ENCODE results near the gene TRMT1.
A peak's percentile ranks its signal among the peaks of the same experiment; 100 is the strongest.

Gene TRMT1

DNA sequence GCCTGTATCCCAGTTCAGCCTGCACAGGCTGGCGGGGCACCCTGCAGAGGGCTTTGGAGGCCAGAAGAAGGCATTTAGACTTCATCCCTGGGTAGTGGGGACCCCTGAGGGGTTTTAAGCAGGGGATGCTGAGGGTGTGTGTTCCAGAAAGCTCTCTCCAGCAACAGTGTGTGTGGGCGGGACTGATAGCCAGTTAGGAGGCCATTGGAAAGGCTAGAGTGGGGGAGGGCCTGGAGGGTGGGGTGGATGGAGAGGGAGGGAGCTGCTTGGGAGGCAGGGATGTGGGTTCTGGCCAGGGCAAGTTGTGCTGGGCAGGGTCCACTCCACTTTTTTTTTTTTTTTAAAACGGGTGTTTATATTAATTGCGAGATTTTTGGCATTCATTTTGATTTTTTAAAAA, 42.2 kb downstream of the TRMT1 start:
- DNase-seq (ENCODE audit: extremely low read depth in 1 of 2, low read depth in 1 of 2): no peak

DNA sequence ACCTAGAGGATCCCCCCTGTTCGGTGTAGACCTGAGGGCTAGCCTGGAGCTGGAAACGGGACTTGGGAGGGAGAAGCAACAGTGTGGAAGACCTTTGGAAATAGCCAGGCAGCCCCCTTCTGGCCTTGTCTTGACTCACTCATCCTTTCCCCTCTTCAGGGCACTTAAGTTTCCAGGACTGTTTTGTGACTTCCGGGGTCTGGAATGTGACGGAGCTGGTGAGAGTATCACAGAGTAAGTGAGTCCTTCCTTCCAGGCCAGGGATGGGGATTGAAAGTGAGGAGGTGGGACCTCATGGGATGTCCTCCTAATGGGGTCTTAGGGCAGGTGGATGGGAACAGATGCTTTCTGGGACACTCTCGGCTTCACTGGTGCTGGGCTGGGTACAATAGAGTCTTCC, 43.3 kb downstream of the TRMT1 start:
- DNase-seq (ENCODE audit: extremely low read depth in 1 of 2, low read depth in 1 of 2): no peak

DNA sequence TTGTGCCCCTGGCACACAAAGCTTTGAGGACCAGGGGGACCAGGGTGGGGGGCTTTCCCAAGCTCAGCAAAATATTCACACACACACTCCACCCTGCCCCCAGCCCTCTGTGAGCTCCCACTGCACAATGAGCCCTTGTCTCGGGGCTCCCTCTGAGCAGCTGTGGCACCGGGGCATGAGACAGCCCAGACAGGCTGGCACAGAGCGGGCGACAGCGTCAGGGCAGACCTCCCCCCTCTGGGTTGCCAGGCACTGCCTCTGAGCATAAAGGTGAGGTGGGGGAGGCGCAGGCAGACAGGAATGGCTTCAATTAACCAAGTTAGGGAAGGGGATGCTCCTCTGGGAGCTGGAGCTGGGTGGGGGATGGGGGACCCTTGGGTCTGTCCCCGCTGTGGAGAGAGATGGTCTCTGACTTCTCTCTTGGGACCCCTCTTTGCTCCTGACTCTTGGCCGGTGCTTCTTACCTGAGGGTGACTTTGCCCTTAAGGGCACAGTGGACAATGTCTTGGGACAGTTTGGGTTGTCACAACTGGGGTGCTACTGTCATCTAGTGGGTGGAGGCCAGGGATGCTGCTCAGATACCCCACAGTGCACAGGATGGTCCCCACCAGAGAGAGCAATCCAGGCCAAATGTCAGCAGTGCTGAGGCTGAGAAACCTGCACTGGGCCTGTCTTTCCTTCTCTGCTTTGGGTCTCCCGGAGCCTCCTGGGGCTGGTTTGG, 44.2 kb downstream of the TRMT1 start:
- no peak for DNase-seq (ENCODE audit: extremely low read depth in 1 of 2, low read depth in 1 of 2)

DNA sequence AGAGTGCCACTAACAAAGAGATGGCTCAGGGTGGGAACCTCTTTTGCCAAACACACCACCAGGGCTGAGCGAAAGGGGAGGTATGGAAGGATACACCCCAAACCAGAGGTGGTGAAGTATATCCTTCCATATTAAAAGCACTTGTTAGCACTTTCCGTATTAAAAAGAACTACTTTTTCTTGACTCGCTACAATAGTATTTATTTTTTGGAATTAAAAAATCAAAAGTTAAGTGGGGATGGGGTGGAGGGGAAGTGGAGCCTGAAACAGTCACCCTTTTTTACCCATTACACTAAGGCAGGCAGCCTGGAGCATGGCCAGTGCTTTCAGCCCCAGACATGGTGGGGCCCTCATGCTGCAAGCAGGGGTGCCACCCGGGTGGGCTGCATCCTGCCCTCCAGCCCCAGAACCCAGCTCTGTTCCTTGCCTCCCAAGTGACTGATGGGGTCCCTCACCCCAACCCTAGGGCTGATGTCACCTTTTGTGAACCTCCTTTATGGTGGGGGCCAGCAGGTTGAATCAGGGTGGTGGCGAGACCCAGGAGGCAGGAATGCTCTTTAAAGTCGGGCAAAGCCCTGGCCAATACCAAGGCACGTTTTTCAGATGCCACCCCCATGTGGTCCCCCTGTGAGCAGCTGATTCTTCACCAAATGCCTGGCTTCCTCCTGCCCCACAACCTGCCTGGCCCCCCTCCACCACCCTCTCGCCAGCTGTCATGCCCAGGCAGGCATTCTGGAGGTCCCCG, 44.9 kb downstream of the TRMT1 start:
- DNase-seq (ENCODE audit: extremely low read depth in 1 of 2, low read depth in 1 of 2): no peak

DNA sequence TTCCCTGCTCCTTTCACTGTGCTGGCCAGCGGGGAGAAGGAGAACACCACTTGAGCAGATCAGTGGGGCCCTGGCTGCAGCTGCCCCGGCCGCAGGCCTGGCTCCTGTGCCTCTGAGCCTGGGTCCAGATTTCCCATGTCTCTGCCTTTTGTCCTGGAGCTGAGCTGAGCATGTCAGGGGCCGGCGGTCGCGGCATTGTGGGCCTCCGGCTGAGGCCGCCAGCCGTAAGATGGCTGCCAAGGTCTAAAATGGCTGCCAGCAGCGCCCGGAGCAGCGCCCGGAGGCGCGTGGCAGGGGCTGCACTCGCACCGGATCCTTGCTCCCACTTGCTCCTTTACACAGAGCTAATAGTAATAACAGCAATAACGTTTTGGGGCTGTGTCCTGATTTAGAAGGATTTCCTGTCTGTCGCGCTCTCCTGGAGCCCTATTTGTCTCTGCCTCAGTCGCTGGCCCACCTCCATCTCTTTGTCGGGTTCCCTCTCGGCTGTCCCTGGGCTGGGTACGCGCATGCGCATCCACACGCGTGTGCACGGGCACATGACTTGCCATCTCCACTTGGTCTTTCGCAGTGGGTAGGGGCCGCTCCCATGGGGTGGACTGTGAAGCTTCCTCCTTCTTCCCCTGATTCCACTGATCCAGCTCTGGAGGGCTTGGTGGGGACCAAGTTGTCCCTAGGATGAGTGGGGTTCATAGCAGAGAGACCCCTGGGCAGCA, 46.0 kb downstream of the TRMT1 start:
- DNase-seq (ENCODE audit: extremely low read depth in 1 of 2, low read depth in 1 of 2): no peak

DNA sequence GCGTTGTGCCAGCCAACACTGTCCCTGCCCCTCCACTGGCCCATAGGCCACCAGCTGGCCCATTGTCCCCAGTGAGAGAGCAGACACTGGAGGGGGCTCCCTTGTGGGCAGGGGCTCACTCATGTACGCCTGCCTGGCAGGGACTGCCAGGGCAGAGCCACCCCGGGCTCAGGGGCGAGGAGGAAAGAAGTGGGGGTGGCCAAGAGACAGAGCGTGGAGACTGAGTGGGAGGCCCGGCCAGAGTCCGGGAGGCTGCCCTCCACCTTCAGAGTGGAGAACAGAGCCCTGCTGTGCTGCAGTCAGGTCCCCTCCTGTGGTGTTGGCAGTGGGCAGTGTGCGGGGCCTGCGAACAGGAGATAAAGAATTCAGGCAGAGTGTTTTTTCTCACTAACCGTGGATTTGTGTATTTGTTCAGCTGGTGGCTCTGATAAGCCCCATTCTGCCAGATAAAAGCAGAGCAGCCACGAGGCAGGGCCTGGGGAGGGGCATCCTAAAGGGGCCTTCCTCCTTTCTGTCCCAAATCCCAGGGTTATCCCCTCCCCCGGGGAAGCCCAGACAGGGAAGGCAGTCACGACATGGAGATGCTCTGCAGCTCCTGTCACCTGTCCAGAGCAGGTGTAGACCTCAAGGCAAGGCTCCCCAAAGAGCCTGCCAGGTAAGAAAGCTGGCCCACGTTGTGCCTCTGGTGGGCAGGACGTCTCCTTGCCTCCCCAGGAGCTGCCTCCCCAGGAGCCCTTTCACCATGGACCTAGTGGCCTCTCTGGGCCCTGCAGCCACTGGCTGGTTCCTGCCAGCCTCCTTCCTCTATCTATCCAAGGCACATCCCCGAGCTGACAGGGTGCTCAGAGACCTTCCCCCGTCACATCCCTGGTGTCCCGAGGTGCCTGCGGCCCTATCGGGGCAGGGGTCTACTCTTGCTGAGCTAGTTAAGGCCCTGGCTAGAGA, 46.9 kb downstream of the TRMT1 start:
- no peak for DNase-seq (ENCODE audit: extremely low read depth in 1 of 2, low read depth in 1 of 2)

DNA sequence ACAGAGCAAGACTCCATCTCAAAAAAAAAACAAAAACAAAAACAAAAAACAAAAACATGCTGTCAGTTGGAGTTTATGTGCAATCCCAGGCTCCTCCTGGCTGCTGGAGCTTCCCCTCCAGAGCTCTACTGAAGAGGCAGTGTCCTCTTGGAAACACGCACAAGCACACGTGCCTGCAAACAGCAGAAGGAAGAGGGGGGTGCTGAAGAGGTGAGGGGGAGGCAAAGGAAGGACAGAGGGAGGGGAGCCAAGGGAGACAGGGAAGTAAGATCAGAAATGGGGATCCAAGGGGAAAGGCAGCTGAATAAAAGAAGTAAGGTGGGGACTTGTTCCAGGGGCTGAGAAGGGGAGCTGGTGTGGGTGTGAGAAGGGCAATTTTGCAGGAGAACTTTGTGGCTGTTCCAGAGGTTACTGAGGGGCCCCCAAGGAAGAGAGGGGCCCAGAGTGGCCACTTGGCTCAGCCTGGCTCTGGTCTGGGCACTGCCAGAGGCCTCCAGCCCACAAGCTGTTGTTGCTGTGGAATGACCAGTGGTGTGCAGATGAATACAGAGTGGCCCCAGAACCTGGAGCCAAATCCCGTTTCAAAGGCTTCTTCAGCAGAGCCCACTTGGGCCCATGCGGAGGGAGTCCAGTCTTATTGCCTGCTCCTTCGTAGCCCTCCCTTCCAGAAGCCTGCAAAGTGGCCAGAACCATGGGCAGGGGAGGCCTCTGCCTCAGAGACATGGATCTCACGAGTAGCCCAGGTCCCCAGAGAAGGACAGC, 48.3 kb downstream of the TRMT1 start:
- no peak for DNase-seq (ENCODE audit: extremely low read depth in 1 of 2, low read depth in 1 of 2)

DNA sequence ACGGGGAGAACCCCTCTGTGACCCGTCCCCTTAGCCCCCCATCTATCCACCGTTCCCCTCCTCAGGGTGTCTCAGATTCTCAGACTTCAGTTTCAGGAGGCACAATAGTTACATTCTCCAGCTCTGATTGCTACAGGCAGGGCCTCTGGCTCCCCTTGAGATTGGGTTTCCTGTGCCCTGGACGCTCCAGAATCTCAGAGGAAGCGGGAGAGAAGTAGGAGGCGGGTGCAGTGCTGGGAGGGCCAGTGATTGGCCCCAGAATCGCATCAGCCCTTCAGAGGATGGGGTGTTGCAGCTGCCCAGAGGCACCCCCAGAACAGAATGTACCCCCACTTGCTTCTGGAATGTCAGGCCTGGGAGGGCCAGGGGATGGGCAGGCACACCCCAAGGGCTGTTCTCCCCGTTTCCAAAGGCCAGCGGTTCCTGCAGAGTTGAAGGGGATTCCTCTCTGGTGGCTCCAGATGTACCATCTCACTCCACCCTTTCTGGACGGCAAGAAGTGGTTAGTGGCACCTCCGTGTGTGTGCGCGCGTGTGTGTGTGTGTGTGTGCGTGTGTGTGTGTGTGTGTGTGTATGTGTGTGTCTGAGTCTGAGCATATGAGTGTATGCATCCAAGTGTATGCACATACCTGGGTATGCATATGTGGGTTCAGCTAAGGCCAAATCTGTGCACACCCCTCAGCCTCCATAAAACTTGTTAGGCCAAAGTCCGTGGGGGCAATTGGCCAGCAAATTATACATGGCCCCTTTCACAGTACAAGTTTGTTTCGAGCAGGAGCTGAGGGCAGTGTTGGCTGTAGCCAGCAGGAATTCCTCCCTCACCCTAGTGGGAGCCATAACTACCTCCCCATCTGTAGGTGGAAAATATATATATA, 49.4 kb downstream of the TRMT1 start:
- DNase-seq (ENCODE audit: extremely low read depth in 1 of 2, low read depth in 1 of 2): no peak

DNA sequence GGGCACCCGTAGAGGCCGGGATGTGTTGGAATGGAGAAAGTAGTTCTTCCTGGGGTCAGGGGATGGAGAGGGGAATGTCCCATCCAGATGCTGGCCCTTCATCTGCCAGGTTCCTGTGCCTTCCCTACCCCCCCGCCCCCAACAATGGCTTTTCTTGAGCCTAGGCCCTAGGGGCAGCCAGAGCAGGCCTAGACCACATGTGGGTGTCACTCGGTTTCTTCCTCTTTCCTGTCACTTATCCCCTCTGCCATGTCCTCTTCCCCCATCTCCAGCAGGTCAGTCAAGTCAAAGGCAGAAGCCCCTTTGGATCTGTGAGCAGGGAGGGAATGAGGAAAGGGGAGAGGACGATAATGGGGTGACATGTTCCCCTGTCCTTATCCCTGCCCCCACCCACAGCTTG, 50.3 kb downstream of the TRMT1 start:
- DNase-seq (ENCODE audit: extremely low read depth in 1 of 2, low read depth in 1 of 2): no peak

DNA sequence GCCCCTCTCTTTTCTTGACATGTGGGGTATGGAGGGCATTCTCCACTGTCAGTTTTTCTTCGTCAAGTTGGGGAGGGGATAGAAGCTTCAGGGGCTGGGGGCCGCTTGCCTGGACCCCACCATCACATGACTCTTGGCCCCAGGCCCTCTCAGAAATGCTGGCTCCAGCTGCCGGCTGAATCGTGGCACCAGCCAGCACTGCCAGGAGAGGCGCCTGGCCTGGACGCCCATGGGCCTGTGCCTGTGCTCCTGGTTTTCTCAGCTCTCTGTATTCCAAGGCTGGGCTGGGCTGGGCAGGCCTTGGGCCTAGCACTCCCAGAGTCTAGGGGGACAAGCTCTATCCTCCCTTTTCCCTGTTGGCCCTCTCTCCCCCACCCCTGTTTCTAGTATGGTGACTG, 52.4 kb downstream of the TRMT1 start:
- DNase-seq (ENCODE audit: extremely low read depth in 1 of 2, low read depth in 1 of 2): no peak

DNA sequence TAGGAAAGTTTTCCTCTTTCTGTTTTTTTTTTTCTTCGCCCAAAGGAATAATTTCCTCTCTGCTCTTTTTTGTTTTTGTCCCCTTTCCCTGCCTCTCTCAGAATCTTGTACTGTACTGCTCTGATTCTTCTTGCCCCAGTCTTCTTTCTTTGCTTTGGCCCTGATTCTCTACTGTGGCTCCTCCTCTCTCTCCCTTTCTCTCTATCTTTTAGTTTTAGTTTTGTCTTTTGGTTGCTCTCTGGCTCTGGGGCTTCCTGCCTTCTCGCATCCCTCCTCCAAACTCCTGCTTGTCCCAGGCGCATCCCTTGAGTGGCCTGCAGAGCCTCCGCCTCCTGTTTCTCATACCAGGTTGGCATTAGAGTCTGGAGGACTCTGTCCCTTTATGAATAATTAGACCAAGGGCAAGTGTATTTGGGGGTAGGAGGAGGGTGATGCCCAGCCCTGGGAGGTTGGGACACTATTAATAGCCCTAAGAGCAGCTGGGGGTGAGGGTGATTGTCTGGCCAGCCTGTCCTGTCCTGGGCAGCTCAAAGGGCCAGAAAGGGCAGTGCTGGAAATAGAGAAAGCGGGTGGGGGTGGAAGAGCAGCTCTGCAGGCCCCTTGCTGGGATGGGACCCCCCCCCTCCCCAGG, 53.0 kb downstream of the TRMT1 start:
- DNase-seq (ENCODE audit: extremely low read depth in 1 of 2, low read depth in 1 of 2): no peak

DNA sequence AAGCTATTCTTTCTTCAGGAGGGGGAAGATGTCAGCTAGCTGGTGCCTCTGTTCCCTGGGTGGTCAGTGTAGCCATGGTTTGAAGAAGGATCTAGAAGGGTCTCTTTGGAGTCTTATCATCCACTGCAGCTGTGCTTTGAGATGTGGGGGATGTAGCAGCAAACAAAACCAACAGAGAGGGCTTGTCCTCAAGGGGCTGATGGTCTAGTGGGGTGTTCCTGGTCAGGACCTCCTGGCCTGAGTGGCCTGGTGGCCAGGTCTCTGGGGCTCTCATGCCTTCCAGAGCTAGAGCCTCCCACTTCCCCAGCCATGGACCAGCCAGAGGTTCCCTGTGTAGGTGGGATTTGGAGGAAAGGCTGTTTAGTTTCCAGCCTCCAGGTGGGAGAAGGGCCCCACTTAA, 54.2 kb downstream of the TRMT1 start:
- no peak for DNase-seq (ENCODE audit: extremely low read depth in 1 of 2, low read depth in 1 of 2)

DNA sequence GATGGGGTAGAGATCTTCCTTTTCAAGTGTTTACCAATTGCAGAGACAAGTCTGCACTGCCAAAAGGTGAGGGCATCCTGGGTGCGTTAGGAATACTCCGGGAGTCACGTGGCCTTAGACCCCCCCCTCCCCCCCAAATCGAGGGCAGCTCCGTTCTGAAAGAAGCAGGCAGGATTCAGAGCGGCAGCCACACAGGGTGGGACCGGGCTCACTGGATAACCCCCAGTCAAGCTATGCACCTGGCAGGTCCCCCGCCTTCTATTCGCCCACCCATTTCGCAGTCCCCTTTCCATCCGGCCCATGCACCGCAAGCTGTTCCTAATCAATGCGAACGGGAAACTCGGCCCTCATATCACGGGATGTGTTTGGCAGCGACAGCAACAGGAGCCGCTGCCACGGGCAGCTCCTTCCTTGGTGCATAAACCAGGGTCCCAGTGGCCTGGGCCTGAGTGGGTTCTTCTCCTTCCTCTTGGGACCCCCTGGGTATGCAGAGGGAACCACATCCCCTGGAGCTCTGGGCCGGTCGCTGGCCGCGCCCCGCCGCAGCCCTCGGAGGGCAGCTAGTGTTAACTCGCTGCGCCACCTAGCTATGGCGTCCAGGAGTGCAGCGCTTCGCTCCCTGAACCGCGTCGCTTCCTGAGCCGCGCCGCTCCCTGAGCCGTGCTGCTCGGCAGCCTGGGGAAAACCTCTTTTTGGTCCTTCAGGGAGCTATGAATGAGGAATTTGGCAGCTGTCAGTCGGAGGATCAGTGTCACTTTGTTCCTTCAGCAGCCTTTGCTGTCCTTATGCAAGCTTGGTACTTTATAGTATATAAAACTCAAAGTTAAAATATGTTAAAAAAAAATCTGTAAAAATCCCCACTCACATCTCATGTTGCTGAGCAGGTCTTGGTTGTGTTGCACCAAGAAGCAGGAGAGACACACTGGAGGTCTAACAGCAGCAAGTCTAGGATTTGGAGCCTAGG, 55.3 kb downstream of the TRMT1 start:
- peak; percentile 45 to 51 for DNase-seq (ENCODE audit: extremely low read depth in 1 of 2, low read depth in 1 of 2)

DNA sequence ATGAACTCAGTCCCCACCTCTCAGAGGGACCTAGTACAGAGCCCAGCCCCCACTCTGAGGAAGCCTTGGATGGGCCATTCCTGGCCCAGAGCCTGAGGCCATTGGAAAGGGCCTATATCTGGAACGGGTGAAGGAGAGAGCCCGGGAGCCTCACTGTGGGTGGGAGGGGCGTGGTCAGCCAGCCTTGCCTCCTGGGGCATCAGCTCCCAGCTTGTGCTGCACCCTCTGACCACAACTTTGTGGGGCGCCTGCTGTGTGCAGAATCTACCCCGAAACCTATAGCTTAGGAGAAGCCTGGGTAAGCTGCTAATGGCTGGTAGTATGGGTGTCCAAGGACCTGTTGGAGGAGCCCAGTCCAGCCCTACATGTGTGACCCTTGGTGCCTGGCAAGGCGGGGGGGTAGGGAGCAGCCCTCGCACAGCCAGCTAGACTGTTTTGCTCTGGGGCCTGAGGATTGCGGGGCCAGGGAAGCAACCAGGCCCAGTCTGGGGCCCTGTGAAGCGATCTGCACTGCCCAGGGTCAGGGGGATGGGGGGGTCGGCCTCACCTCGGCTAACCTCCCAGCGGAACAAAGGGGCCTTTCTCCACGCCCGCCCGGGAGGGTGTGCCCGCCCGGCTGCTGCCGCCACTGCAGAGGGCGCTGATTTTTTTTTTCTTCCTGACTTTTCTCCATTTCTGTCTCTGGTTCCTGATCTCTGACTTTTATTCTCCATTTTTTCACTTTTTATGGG, 56.1 kb downstream of the TRMT1 start:
- no peak for DNase-seq (ENCODE audit: extremely low read depth in 1 of 2, low read depth in 1 of 2)

DNA sequence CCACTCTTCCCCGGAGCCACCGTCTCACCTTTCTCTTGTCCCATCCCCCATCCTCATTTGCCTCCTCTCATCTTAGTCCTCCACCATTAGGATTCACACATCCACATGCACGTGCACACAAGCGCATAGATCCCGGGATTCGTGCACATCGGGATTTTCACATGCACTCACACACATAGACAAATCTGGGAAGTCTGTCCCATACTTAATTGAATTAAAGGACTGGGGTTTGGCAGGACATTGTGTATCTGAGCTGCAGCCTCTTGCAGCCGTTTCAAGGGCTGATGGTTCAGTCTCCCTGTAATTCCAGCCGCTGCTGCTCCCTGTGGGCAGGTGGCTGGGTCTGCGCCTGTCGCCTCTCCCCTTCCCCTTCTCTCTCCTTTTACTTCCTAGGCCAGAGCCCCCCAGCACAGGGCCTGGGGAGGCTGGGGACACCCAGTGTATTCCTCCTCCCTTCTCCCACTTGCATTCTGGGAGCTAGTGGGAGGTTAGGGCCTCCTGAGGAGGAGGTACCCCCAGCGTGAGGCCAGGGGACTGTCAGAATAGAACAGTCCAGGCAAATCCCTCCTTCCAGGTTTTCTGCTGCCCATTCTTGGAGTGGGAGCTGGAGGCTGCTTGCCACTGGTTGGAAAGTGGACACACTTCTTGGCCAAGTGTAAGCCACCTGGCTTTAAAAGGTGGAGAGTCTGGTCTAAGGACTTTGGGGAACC, 57.4 kb downstream of the TRMT1 start:
- DNase-seq (ENCODE audit: extremely low read depth in 1 of 2, low read depth in 1 of 2): no peak

DNA sequence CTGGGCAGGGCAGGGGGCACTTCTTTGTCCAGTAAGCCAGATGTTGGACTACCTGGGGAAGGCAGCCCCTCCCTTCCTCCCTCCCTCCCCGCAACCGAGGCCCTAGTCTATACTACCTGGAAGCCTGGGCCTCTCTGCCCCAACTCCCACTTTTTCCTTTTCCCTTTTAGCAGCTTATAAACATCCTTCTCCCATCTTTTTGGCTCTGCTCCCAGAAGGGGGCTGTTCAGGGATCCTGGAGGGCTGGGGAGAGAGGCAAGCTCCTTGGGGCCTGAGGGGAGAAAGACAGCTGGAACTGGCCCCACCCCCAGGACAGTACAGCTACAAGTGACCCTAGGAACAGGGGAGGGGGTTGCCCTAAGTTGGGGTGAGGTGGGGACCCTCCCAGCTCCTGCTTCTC, 58.8 kb downstream of the TRMT1 start:
- no peak for DNase-seq (ENCODE audit: extremely low read depth in 1 of 2, low read depth in 1 of 2)
